ENCODE results near the gene HNMT. TPM values are rescaled to one million over a fixed set of nuclear protein-coding genes. Genes with fewer than 3 reads are reported as not detected.

Gene HNMT
- total and polyA plus RNA-seq, 11 donors: 4.5 to 38.1 (median 10.2) TPM

- no peak for DNase-seq
- no peaks in the 10 kb centered on the region for H3K9me3 ChIP-seq
- no peaks in the 10 kb centered on the region for H3K27me3 ChIP-seq
- intact Hi-C loops (cut with DNase I): loop anchor here (2.0 to 10.0 kb wide), 11 partner anchors 143 to 841 kb away; partner anchors contain the start of gene NXPH2 (in 2 of the 10)
- H3K36me3 ChIP-seq: no peaks in the 10 kb centered on the region
- no peak for TF ChIP-seq POLR2A (IDR thresholded peaks at IDR 0.05)
- TF ChIP-seq, protein P1, sequence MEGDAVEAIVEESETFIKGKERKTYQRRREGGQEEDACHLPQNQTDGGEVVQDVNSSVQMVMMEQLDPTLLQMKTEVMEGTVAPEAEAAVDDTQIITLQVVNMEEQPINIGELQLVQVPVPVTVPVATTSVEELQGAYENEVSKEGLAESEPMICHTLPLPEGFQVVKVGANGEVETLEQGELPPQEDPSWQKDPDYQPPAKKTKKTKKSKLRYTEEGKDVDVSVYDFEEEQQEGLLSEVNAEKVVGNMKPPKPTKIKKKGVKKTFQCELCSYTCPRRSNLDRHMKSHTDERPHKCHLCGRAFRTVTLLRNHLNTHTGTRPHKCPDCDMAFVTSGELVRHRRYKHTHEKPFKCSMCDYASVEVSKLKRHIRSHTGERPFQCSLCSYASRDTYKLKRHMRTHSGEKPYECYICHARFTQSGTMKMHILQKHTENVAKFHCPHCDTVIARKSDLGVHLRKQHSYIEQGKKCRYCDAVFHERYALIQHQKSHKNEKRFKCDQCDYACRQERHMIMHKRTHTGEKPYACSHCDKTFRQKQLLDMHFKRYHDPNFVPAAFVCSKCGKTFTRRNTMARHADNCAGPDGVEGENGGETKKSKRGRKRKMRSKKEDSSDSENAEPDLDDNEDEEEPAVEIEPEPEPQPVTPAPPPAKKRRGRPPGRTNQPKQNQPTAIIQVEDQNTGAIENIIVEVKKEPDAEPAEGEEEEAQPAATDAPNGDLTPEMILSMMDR (IDR thresholded peaks at IDR 0.05): no peak
- H3K4me1 ChIP-seq: no peaks in the 10 kb centered on the region
- no peak overlapping the region for H3K27ac ChIP-seq
- H3K4me3 ChIP-seq: no peak overlapping the region
- ATAC-seq: no peak
These were observed 18.0 kb upstream of the HNMT start for GRCh38 chr2:137946227-137946626.

DNA sequence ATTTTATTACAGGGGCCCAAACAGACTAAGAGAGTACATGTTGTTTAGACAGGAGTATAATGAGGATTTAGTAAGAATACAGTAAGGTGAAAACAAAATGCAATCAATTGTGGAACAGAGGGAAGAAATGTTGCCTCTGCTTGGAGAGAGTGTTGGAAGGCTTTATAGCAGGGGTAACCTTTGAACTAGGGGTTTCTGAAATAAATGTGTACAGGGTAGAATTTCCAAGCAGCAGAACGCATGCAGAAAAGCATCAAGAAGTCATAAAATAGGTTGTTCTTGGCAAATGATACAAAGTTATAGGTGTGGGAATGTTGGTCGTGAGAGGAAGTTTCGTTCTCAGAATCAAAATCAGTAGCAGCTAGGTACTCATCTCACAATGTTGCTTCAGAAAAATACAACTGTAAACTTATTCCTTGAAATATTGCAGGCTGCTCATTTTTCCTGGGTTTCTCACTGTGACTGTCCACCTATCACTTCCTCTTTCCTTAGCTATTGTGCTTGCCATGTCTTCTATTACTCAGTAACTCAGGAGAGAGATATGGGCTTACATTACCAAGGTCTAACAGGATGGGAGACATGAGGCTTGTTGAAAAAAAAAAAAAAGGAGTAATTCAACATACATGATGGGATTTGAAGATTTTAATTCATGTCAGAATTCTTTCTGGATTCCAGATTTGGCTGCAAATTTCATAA, 17.1 kb upstream of the HNMT start:
- DNase-seq (no peak), ATAC-seq (no peak)
- no peak for TF ChIP-seq POLR2A (IDR thresholded peaks at IDR 0.05)
- TF ChIP-seq, protein P1 (IDR thresholded peaks at IDR 0.05): no peak
- no peak overlapping the region for H3K4me3 ChIP-seq
- no peaks in the 10 kb centered on the region for H3K27me3 ChIP-seq
- intact Hi-C loops (cut with DNase I): loop anchor here (1.0 to 10.0 kb wide), 12 partner anchors 142 to 840 kb away; partner anchors contain the start of gene NXPH2 (in 2 of the 10)
- WGBS, 4 donors: 85 to 89% (median 87%) methylated on average over 3 of the region's 3 CpGs
- no peaks in the 10 kb centered on the region for H3K4me1 ChIP-seq
- H3K9me3 ChIP-seq: no peaks in the 10 kb centered on the region
- H3K27ac ChIP-seq: no peak overlapping the region
- no peaks in the 10 kb centered on the region for H3K36me3 ChIP-seq

DNA sequence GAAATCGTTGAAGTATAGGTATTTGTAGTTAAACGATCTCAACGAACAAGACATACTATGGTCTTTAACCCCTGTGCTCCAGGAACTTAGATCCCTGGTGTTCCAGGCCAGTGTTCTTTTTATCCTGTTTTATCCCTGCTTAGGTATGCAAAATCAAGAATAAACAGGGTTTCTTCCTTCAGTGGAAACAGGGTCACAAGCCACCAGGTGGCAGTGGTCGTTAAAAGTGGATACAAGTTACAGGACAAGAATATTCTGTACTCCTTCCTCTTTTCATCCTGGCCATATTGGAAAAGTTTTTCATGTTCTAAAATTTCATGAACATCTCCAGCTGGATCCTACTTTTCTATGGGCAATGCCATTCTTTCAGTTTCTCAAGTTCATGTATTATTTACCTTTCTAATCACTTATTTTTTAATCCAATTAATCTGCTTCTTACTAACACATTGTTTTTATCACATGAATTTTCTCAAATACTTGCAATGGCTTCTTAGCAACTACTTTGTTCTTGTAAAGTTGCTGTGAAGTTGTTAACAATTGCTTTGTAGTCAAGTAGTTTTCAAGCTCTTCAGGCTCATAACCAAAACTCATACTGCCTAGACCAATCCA, 16.4 kb upstream of the HNMT start:
- 39 to 53% (median 48%) methylated on average over 4 of the region's 4 CpGs for WGBS, 4 donors
- no peak overlapping the region for H3K27ac ChIP-seq
- H3K9me3 ChIP-seq: no peaks in the 10 kb centered on the region
- H3K4me3 ChIP-seq: no peak overlapping the region
- intact Hi-C loops (cut with DNase I): loop anchor here (1.0 to 10.0 kb wide), 12 partner anchors 141 to 839 kb away; partner anchors contain the start of gene NXPH2 (in 2 of the 10)
- TF ChIP-seq, protein P1 (IDR thresholded peaks at IDR 0.05): peak; percentile 44 to 77 (median 66)
- TF ChIP-seq POLR2A (IDR thresholded peaks at IDR 0.05): no peak
- H3K4me1 ChIP-seq: no peaks in the 10 kb centered on the region
- H3K27me3 ChIP-seq: no peaks in the 10 kb centered on the region
- H3K36me3 ChIP-seq: no peaks in the 10 kb centered on the region
- DNase-seq (peak; percentile 58 to 81 (median 70)), ATAC-seq (peak in 3 of 4 donors; percentile 64 to 78 (median 70))

DNA sequence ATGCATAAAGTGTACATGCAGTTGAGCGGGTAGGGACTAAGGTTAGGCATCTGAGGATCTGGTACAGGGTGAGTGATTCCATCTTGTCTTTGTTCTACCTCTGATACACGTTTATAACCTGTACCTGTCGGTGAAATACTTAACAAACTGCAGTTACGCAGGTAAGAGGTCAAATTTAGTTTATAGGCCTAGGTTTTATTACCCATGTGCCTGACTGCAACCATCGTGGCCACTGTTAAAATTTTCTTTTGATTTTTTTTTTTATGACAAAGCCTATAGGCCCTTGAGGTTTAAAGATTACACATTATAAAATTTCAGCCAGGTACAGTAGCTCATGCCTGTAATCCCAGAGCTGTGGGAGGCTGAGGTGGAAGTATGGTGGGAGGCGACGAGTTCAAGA, 15.4 kb upstream of the HNMT start:
- Histone ChIP-seq H3K4me1 (no peaks in the 10 kb centered on the region), H3K27me3 (no peaks in the 10 kb centered on the region), H3K4me3 (no peak overlapping the region), H3K9me3 (no peaks in the 10 kb centered on the region), H3K27ac (no peak overlapping the region), H3K36me3 (no peaks in the 10 kb centered on the region)
- no peak for ATAC-seq
- TF ChIP-seq, protein P1 (IDR thresholded peaks at IDR 0.05): no peak
- no peak for TF ChIP-seq POLR2A (IDR thresholded peaks at IDR 0.05)
- 69 to 81% (median 75%) methylated on average over 7 of the region's 7 CpGs for WGBS, 4 donors
- no peak for DNase-seq
- intact Hi-C loops (cut with DNase I): loop anchor here in 9 of 10 donors (5.0 to 10.0 kb wide), 7 partner anchors 143 to 838 kb away; partner anchors contain the start of gene NXPH2 (in 2 of the 9)

Measured in heart left ventricle (tissue), 16 donors.